Measurements from ENCODE around the gene SERINC5.

Gene SERINC5

DNA sequence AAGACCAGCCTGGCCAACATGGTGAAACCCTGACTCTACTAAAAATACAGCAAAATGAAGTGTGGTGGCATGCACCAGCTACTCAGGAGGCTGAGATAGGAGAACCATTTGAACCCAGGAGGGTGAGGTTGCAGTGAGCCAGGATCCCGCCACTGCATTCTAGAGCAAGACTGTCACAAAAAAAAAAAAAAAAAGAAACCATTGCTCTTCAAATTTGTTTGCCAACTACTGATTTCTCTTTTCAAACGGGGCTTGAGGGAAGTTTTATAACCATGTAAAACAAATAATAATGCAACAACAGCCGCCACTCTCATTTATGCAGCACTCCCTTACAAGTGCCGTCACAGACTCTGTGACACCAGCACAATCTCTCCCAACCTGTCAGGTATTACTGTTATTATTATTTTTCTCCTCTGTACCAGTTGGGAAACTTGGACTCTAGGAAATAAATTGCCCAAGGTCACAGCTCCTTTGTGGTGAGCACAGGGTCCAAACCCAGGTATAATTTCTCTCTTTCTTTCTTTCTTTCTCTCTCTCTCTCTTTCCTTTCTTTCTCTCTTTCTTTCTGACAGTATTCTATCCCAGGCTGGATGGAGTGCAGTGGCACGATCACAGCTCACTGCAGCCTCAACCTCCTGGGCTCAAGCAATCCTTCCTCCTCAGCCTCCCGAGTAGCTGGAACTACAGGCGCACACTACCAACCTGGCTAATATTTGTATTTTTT lies 25.4 kb downstream of the SERINC5 start:
- Histone ChIP-seq H2AFZ (ENCODE audit: low read depth, low read length) (no peak overlapping the region), H3K9me3 (ENCODE audit: low read length) (no peaks in the 10 kb centered on the region), H3K27me3 (ENCODE audit: insufficient read depth, low read length) (no peaks in the 10 kb centered on the region), H3K4me1 (ENCODE audit: insufficient read depth, low read length) (no peaks in the 10 kb centered on the region), H3K4me3 (ENCODE audit: low read length) (no peak overlapping the region), H3K36me3 (ENCODE audit: insufficient read depth, low read length) (no peaks in the 10 kb centered on the region)

DNA sequence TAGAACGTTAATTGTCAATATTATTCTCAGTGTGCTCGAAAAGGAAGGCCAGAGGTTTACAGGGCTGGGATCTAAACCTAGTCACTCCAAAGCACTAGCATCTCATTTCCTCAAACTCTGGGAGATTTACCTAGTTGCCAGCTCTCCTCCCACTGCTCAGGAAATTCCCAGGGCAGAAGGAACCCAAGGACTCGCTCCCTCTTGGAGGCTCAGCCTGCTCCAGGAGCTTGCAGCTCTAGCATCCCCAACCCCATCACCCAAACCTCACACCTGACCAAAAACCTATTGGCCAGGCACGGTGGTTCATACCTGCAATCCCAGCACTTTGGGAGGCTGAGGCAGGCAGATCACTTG lies 26.0 kb downstream of the SERINC5 start:
- Histone ChIP-seq H3K9me3 (ENCODE audit: low read length) (no peaks in the 10 kb centered on the region), H3K27me3 (ENCODE audit: insufficient read depth, low read length) (no peaks in the 10 kb centered on the region), H3K36me3 (ENCODE audit: insufficient read depth, low read length) (no peaks in the 10 kb centered on the region), H2AFZ (ENCODE audit: low read depth, low read length) (no peak overlapping the region), H3K4me3 (ENCODE audit: low read length) (no peak overlapping the region), H3K4me1 (ENCODE audit: insufficient read depth, low read length) (no peaks in the 10 kb centered on the region)

DNA sequence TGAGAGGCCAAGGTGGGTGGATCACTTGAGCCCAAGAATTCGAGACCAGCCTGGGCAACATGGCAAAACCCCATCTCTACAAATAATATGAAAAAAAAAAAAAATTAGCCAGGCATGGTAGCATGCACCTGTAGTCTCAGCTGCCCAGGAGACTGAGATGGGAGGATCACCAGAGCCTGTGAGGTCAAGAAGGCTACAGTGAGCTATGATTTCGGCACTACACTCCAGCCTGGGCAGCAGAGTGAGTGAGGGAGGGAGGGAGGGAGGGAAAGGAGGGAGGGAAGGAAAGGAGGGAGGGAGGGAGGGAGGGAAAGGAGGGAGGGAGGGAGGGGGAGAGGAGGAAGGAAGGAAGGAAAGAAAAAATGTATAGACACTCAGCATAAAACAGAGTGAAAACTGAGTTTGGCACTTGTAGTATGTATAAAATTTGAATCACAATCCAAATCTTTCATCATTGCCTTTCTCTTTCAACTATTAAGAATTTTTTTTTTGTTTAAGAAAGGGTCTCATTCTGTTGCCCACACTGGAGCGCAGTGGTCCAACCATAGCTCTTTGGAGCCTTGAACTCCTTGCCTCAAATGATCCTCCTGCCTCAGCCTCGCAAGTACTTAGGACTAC lies 27.8 kb downstream of the SERINC5 start:
- no peak overlapping the region for H2AFZ ChIP-seq (ENCODE audit: low read depth, low read length)
- H3K27me3 ChIP-seq (ENCODE audit: insufficient read depth, low read length), result no peaks in the 10 kb centered on the region
- no peak overlapping the region for H3K4me3 ChIP-seq (ENCODE audit: low read length)
- H3K9me3 ChIP-seq (ENCODE audit: low read length), result no peaks in the 10 kb centered on the region
- no peaks in the 10 kb centered on the region for H3K4me1 ChIP-seq (ENCODE audit: insufficient read depth, low read length)
- H3K36me3 ChIP-seq (ENCODE audit: insufficient read depth, low read length), result no peaks in the 10 kb centered on the region

DNA sequence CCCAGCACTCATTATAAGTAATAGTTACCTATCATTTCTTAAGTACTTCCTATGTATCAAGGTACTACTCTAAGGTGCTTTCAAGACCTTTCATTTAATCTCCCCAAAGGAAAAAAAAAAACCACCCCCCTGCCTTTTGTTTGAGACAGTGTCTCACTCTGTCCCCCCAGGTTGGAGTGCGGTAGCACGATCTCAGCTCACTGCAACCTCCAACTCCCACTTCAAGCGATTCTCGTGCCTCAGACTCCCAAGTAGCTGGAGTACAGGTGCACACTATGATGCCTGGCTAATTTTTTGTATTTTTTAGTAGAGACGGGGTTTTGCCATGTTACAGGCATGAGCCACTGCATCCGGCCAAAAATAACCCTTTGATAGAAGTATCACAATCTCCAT lies 29.9 kb downstream of the SERINC5 start:
- no peaks in the 10 kb centered on the region for H3K27me3 ChIP-seq (ENCODE audit: insufficient read depth, low read length)
- H2AFZ ChIP-seq (ENCODE audit: low read depth, low read length), result no peak overlapping the region
- H3K36me3 ChIP-seq (ENCODE audit: insufficient read depth, low read length), result no peaks in the 10 kb centered on the region
- H3K4me3 ChIP-seq (ENCODE audit: low read length), result no peak overlapping the region
- no peaks in the 10 kb centered on the region for H3K9me3 ChIP-seq (ENCODE audit: low read length)
- H3K4me1 ChIP-seq (ENCODE audit: insufficient read depth, low read length), result no peaks in the 10 kb centered on the region

DNA sequence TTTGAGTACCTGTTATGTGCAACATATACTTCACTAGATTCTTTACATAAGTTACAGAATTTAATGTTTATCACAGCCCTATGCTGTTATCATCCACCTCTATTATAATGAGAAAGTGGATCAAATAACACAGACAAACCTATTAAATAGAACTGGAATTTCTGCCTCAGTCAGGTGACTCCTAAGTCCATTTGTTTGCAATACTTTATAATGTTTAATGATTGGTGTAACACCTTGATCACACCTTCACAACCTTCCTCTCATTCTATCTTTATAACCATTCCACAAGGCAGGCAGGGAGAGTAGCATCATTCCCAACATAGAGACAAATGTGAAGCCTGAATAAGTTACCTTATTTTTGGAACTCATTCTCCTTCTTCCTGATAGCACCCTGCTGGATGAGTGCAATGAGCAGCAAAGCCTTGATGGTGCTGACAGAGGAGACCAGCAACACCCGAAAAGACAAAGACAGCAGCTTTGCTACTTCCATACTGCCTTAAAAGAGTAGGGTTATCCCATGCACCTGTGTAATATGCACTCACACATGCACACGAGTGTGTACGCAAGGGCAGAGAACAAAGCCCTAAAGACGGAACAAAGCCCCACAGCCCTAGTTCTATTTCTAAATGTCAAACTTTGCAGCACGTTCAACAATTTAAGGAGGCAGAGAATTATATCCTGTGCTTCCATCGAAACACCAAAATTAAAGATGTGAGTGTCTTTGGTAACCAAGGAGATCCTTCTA lies 30.5 kb downstream of the SERINC5 start:
- H3K4me1 ChIP-seq (ENCODE audit: insufficient read depth, low read length), result no peaks in the 10 kb centered on the region
- H3K27me3 ChIP-seq (ENCODE audit: insufficient read depth, low read length), result no peaks in the 10 kb centered on the region
- no peaks in the 10 kb centered on the region for H3K36me3 ChIP-seq (ENCODE audit: insufficient read depth, low read length)
- no peak overlapping the region for H2AFZ ChIP-seq (ENCODE audit: low read depth, low read length)
- H3K4me3 ChIP-seq (ENCODE audit: low read length), result no peak overlapping the region
- no peaks in the 10 kb centered on the region for H3K9me3 ChIP-seq (ENCODE audit: low read length)

DNA sequence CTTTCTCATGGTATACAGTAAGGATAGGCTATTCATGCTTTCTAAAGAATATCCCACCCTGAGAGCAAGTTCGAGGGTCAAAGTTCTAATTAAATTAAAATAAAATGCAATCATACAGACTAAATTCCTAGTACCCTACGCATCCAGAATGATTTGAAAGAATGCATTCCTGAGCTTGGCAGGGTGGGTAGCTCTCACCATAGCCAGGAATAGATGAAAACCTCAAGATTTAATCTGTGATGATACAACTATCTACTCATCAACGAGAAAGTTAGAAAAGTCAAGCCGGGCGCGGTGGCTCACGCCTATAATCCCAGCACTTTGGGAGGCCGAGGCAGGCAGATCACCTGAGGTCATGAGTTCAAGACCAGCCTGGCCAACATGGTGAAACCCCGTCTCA lies 32.3 kb downstream of the SERINC5 start:
- Histone ChIP-seq H3K27me3 (ENCODE audit: insufficient read depth, low read length) (no peaks in the 10 kb centered on the region), H2AFZ (ENCODE audit: low read depth, low read length) (no peak overlapping the region), H3K9me3 (ENCODE audit: low read length) (no peaks in the 10 kb centered on the region), H3K4me1 (ENCODE audit: insufficient read depth, low read length) (no peaks in the 10 kb centered on the region), H3K36me3 (ENCODE audit: insufficient read depth, low read length) (no peaks in the 10 kb centered on the region), H3K4me3 (ENCODE audit: low read length) (no peak overlapping the region)

DNA sequence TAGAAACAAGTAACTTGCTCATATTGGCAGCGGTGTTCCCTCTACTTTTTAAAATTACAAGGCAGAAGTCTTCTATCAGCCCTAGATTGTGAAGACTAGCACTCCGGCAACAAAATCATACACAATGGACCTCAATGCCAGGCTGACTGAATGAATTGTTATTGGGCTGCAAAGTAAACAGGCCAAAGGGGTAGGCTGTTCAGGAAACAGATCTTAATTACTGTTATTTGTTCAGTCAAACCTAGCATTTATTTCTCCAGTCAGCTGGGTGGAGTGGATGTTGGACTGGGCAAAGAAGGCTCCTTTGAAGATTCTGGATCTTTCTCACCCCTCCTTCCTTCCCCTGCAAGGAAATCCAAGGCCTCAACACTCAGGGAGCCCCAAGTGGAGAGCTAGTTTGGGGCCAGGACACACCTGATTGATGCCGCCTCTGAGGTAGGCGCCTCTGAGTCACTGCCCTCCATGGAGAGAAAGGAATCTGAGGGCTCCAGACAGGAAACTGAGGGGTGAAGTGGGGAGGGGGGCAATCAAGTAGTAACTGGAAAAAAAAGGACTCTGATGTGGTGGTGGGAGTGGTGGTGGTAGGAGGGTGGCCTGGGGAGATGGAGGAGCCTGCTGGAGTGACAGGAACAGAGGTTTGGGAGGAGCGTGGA lies 35.5 kb downstream of the SERINC5 start:
- H3K9me3 ChIP-seq (ENCODE audit: low read length), result no peaks in the 10 kb centered on the region
- no peak overlapping the region for H3K4me3 ChIP-seq (ENCODE audit: low read length)
- H3K27me3 ChIP-seq (ENCODE audit: insufficient read depth, low read length), result no peaks in the 10 kb centered on the region
- H3K36me3 ChIP-seq (ENCODE audit: insufficient read depth, low read length), result no peaks in the 10 kb centered on the region
- no peak overlapping the region for H2AFZ ChIP-seq (ENCODE audit: low read depth, low read length)
- no peaks in the 10 kb centered on the region for H3K4me1 ChIP-seq (ENCODE audit: insufficient read depth, low read length)

DNA sequence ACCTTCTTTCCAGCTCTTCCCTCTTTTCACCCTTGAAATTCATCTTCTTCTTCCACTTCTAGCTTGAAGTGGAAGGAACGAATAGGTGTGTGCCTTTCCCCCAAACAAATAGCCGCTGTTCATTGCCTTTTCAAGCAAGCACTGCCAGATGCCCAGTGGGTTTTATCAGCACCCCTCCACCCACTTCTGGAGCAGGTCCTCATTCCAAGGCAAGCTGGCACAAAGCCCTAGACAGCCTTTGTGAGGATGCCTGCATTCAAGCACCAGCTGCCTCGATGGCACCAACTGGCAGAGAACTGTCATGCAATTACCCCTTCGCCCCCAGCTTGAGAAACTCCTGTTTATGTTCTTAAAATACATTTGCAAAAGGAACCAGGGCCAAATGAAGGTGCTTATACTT lies 36.5 kb downstream of the SERINC5 start:
- H3K27me3 ChIP-seq (ENCODE audit: insufficient read depth, low read length), result no peaks in the 10 kb centered on the region
- H3K4me1 ChIP-seq (ENCODE audit: insufficient read depth, low read length), result no peaks in the 10 kb centered on the region
- no peaks in the 10 kb centered on the region for H3K36me3 ChIP-seq (ENCODE audit: insufficient read depth, low read length)
- H2AFZ ChIP-seq (ENCODE audit: low read depth, low read length), result no peak overlapping the region
- no peaks in the 10 kb centered on the region for H3K9me3 ChIP-seq (ENCODE audit: low read length)
- no peak overlapping the region for H3K4me3 ChIP-seq (ENCODE audit: low read length)

DNA sequence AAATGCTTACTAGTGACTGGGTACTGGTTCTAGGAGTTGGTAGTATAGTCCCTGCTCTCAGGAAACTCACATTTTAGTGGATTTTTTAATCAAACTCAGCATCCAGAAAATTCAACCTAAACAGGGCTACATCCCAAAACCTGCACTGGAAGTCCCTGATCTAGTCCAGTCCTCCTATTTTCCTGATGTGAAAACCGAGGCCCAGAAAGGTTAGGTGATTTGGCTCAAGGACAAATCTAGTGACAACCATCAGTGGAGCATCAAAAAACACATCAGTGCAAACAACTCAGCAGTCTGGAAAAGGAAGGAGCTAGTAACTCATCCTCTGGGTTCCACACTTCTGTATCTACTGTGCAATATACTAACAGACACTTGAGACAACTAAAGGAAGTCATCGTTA lies 38.2 kb downstream of the SERINC5 start:
- H3K4me3 ChIP-seq (ENCODE audit: low read length), result no peak overlapping the region
- no peaks in the 10 kb centered on the region for H3K27me3 ChIP-seq (ENCODE audit: insufficient read depth, low read length)
- H3K4me1 ChIP-seq (ENCODE audit: insufficient read depth, low read length), result no peaks in the 10 kb centered on the region
- H2AFZ ChIP-seq (ENCODE audit: low read depth, low read length), result no peak overlapping the region
- H3K36me3 ChIP-seq (ENCODE audit: insufficient read depth, low read length), result no peaks in the 10 kb centered on the region
- H3K9me3 ChIP-seq (ENCODE audit: low read length), result no peaks in the 10 kb centered on the region

DNA sequence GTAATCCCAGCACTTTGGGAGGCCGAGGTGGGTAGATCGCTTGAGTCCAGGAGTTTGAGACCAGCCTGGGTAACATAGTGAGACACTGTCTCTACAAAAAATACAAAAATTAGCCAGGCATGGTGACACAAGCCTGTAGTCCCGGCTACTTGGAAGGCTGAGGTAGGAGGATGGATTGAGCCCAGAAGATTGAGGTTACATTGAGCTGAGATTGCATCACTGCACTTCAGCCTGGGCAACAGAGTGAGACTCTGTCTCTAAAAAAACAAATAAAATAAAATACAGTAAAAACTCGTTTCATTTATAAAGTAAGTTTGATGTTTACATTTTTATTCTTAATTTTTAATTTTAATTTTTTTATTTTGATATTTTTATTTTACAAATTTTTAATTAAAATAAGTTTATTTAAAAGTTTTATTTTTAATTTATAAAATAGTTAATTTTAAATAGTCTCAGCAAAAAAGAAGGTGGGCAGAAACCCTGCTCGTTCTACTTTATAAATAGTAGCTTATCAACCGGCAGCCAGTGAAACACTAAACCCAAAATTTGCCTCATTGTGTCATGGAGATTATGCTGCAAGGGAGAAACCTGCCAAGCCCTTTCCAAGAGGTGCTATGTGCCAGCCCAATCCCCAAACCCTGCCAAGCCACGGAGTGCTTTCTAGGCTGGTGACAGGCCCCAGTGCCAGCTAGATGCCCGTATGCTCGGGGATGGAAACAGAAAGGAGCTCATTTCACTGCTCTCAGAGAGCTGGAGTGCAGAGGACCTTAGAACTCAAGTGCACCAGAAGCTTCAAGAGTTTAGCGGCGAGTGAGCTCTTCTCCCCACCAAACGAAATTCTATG lies 38.9 kb downstream of the SERINC5 start:
- Histone ChIP-seq H3K9me3 (ENCODE audit: low read length) (no peaks in the 10 kb centered on the region), H3K27me3 (ENCODE audit: insufficient read depth, low read length) (no peaks in the 10 kb centered on the region), H3K36me3 (ENCODE audit: insufficient read depth, low read length) (no peaks in the 10 kb centered on the region), H3K4me1 (ENCODE audit: insufficient read depth, low read length) (no peaks in the 10 kb centered on the region), H3K4me3 (ENCODE audit: low read length) (no peak overlapping the region), H2AFZ (ENCODE audit: low read depth, low read length) (no peak overlapping the region)

DNA sequence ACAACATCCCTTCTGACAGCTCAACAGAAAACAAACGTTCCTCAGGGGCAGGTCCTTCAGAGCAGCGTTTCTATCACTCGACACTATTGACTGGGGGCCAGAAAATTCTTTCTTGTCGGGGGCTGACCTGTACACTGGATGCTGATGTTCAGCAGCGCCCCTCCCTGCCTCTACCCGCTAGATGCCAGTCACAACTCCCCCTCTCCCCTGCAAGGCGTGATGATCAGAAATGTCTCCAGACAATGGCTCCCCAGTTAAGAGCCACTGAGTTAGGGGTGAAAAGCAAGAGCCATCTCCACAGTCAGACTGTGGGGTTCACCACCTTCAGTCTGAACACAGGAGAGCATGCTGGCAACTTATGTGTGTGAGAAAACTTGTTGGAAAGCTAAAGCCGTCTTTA lies 39.8 kb downstream of the SERINC5 start:
- Histone ChIP-seq H3K4me1 (ENCODE audit: insufficient read depth, low read length) (no peaks in the 10 kb centered on the region), H2AFZ (ENCODE audit: low read depth, low read length) (no peak overlapping the region), H3K36me3 (ENCODE audit: insufficient read depth, low read length) (no peaks in the 10 kb centered on the region), H3K27me3 (ENCODE audit: insufficient read depth, low read length) (no peaks in the 10 kb centered on the region), H3K4me3 (ENCODE audit: low read length) (no peak overlapping the region), H3K9me3 (ENCODE audit: low read length) (no peaks in the 10 kb centered on the region)

DNA sequence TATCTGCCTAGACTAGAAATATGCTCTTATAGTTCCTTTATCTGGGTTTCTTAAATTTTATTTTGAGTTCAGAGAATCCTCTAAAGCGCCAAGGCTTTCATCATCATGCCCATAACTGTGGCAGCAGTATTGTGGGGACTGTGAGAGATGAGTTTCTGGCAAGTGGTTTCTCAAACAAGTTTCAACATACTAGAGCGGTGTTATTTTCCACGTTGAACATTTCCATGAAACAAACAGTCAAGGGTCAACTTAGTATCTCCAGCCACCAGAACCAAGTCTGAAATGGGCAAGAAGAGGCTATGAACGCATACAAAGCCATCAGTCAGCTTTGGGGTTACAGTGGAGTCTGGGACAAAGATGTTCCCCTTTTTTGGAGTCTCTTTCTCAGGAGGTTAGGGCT lies 40.3 kb downstream of the SERINC5 start:
- Histone ChIP-seq H3K4me3 (ENCODE audit: low read length) (no peak overlapping the region), H3K36me3 (ENCODE audit: insufficient read depth, low read length) (no peaks in the 10 kb centered on the region), H3K27me3 (ENCODE audit: insufficient read depth, low read length) (no peaks in the 10 kb centered on the region), H2AFZ (ENCODE audit: low read depth, low read length) (no peak overlapping the region), H3K9me3 (ENCODE audit: low read length) (no peaks in the 10 kb centered on the region), H3K4me1 (ENCODE audit: insufficient read depth, low read length) (no peaks in the 10 kb centered on the region)
